Measurements from ENCODE around the gene NDUFV1.
"Not testable (repeated sequence)": the region's sequence is repeated elsewhere in the genome, so short reads cannot be mapped to it uniquely, and the experiment has no call there.

Gene NDUFV1

GRCh38 chr11:67652965-67653845 lies 46.5 kb downstream of the NDUFV1 start:
- in situ Hi-C loops (cut with HindIII; ENCODE audit: low pct_unique_long_range_greater_than_20kb, low sequenced_read_pairs): no loop called here
- DNase-seq (ENCODE audit: low read depth in 1 of 2, low spot score in 1 of 2): no peak
- no peak for TF ChIP-seq JUND (IDR thresholded peaks at IDR 0.05; ENCODE audit: low read depth)

GRCh38 chr11:67654225-67654624 lies 47.5 kb downstream of the NDUFV1 start:
- no peak for TF ChIP-seq JUND (IDR thresholded peaks at IDR 0.05; ENCODE audit: low read depth)
- DNase-seq (ENCODE audit: low read depth in 1 of 2, low spot score in 1 of 2): no peak
- in situ Hi-C loops (cut with HindIII; ENCODE audit: low pct_unique_long_range_greater_than_20kb, low sequenced_read_pairs): no loop called here

GRCh38 chr11:67656278-67656922 lies 49.7 kb downstream of the NDUFV1 start:
- TF ChIP-seq JUND (IDR thresholded peaks at IDR 0.05; ENCODE audit: low read depth): no peak
- DNase-seq (ENCODE audit: low read depth in 1 of 2, low spot score in 1 of 2): no peak
- in situ Hi-C loops (cut with HindIII; ENCODE audit: low pct_unique_long_range_greater_than_20kb, low sequenced_read_pairs): no loop called here

- TF ChIP-seq JUND (IDR thresholded peaks at IDR 0.05; ENCODE audit: low read depth): no peak
- in situ Hi-C loops (cut with HindIII; ENCODE audit: low pct_unique_long_range_greater_than_20kb, low sequenced_read_pairs): no loop called here
- DNase-seq (ENCODE audit: low read depth in 1 of 2, low spot score in 1 of 2): no peak
Measured at GRCh38 chr11:67657300-67657699, 50.6 kb downstream of the NDUFV1 start.

GRCh38 chr11:67659651-67660165 lies 53.0 kb downstream of the NDUFV1 start:
- DNase-seq (ENCODE audit: low read depth in 1 of 2, low spot score in 1 of 2); in situ Hi-C loops (cut with HindIII; ENCODE audit: low pct_unique_long_range_greater_than_20kb, low sequenced_read_pairs): not testable (repeated sequence)

- in situ Hi-C loops (cut with HindIII; ENCODE audit: low pct_unique_long_range_greater_than_20kb, low sequenced_read_pairs); DNase-seq (ENCODE audit: low read depth in 1 of 2, low spot score in 1 of 2): not testable (repeated sequence)
Measured at GRCh38 chr11:67660752-67661151, 54.0 kb downstream of the NDUFV1 start.

Data from T47D (cell line).